ENCODE data around the gene SIPA1L3. TPM values are rescaled to one million over a fixed set of nuclear protein-coding genes. Genes with fewer than 3 reads are reported as not detected.

SIPA1L3 gene
- total RNA-seq, 1 experiment from 2014 or later = 125 TPM

DNA sequence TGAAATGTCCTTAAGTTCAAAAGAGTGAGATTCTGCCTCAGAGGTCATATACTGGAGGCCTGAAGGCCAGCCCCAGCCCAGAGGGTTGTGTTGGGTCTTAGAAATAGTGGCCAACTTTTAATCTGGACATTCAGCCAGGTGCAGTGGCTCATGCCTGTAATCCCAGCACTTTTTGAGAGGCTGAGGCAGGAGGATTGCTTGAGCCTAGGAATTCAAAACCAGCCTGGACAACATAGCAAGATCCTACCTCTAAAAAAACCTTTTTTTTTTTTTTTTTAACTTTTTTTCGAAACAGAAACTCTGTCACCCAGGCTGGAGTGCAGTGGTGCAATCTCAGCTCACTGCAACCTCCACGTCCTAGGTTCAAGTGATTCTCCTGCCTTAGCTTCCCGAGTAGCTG lies 301.6 kb downstream of the SIPA1L3 start:
- H3K9me3 ChIP-seq = no peaks in the 10 kb centered on the region
- no peak for DNase-seq
- no TSS peak for BruUV-seq (replicated peaks)
- no peaks in the 10 kb centered on the region for H3K4me1 ChIP-seq
- CTCF ChIA-PET = no interaction called here
- intact Hi-C loops (cut with micrococcal nuclease; ENCODE audit: unreplicated experiment) = no loop called here
- no peak overlapping the region for H3K4me3 Mint-ChIP-seq (ENCODE audit: unreplicated experiment)
- H3K4me3 ChIP-seq (ENCODE audit: low read depth, low read length) = no peak overlapping the region
- no peak overlapping the region for H3K27ac Mint-ChIP-seq (ENCODE audit: unreplicated experiment)
- H3K27me3 ChIP-seq (replicated peaks; ENCODE audit: control insufficient read depth, insufficient read depth, low read length) = no peaks in the 10 kb centered on the region
- H3K4me1 Mint-ChIP-seq (ENCODE audit: low read depth, unreplicated experiment) = peaks cover 10% of the 10 kb centered on the region
- no peaks in the 10 kb centered on the region for H3K9me3 Mint-ChIP-seq (ENCODE audit: unreplicated experiment)
- H3K27me3 Mint-ChIP-seq (ENCODE audit: insufficient read depth, unreplicated experiment) = no peaks in the 10 kb centered on the region
- H3K36me3 Mint-ChIP-seq (ENCODE audit: insufficient read depth, unreplicated experiment) = peaks cover 61% of the 10 kb centered on the region
- POLR2A ChIA-PET = no interaction called here
- TF ChIP-seq, protein P1, sequence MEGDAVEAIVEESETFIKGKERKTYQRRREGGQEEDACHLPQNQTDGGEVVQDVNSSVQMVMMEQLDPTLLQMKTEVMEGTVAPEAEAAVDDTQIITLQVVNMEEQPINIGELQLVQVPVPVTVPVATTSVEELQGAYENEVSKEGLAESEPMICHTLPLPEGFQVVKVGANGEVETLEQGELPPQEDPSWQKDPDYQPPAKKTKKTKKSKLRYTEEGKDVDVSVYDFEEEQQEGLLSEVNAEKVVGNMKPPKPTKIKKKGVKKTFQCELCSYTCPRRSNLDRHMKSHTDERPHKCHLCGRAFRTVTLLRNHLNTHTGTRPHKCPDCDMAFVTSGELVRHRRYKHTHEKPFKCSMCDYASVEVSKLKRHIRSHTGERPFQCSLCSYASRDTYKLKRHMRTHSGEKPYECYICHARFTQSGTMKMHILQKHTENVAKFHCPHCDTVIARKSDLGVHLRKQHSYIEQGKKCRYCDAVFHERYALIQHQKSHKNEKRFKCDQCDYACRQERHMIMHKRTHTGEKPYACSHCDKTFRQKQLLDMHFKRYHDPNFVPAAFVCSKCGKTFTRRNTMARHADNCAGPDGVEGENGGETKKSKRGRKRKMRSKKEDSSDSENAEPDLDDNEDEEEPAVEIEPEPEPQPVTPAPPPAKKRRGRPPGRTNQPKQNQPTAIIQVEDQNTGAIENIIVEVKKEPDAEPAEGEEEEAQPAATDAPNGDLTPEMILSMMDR (IDR thresholded peaks at IDR 0.05; ENCODE audit: insufficient read depth in 1 of 2, low read depth in 1 of 2, low read length in 1 of 2, severe bottlenecking in 1 of 2, unreplicated experiment in 1 of 2) = no peak
- H3K36me3 ChIP-seq (ENCODE audit: control insufficient read depth, insufficient read depth, low read length) = peaks cover 2% of the 10 kb centered on the region; the same call in 1 of the 2 replicates

DNA sequence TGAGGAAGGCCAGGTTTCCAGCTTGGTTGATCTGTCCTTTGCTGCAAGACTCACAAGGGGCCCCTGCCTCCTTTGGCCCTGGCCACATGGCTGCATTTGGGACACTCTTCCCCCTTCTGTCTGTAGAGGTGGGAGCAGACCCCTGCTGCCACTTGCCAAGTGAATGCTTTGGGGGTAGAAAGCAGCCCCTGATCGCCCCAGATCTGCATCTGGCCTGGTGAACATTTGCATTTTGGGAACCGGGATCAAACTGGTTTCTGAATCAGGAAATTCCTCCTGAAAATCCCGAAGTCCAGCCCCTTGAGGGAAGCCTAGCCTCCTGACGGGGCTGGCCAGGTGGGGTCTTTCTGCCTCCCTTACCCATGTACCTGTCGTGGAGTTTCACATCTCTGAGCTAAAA lies 302.1 kb downstream of the SIPA1L3 start:
- Histone ChIP-seq H3K27me3 (replicated peaks; ENCODE audit: control insufficient read depth, insufficient read depth, low read length) (no peaks in the 10 kb centered on the region), H3K4me1 (no peaks in the 10 kb centered on the region), H3K4me3 (ENCODE audit: low read depth, low read length) (no peak overlapping the region), H3K9me3 (no peaks in the 10 kb centered on the region), H3K36me3 (ENCODE audit: control insufficient read depth, insufficient read depth, low read length) (peaks cover 2% of the 10 kb centered on the region; the same call in 1 of the 2 replicates)
- no peaks in the 10 kb centered on the region for H3K27me3 Mint-ChIP-seq (ENCODE audit: insufficient read depth, unreplicated experiment)
- TF ChIP-seq, protein P1 (IDR thresholded peaks at IDR 0.05; ENCODE audit: insufficient read depth in 1 of 2, low read depth in 1 of 2, low read length in 1 of 2, severe bottlenecking in 1 of 2, unreplicated experiment in 1 of 2) = no peak
- H3K27ac Mint-ChIP-seq (ENCODE audit: unreplicated experiment) = no peak overlapping the region
- ChIA-PET CTCF (no interaction called here), POLR2A (no interaction called here)
- DNase-seq = no peak
- H3K36me3 Mint-ChIP-seq (ENCODE audit: insufficient read depth, unreplicated experiment) = peaks cover 61% of the 10 kb centered on the region
- no peaks in the 10 kb centered on the region for H3K9me3 Mint-ChIP-seq (ENCODE audit: unreplicated experiment)
- H3K4me3 Mint-ChIP-seq (ENCODE audit: unreplicated experiment) = no peak overlapping the region
- no TSS peak for BruUV-seq (replicated peaks)
- peaks cover 10% of the 10 kb centered on the region for H3K4me1 Mint-ChIP-seq (ENCODE audit: low read depth, unreplicated experiment)
- intact Hi-C loops (cut with micrococcal nuclease; ENCODE audit: unreplicated experiment) = no loop called here

DNA sequence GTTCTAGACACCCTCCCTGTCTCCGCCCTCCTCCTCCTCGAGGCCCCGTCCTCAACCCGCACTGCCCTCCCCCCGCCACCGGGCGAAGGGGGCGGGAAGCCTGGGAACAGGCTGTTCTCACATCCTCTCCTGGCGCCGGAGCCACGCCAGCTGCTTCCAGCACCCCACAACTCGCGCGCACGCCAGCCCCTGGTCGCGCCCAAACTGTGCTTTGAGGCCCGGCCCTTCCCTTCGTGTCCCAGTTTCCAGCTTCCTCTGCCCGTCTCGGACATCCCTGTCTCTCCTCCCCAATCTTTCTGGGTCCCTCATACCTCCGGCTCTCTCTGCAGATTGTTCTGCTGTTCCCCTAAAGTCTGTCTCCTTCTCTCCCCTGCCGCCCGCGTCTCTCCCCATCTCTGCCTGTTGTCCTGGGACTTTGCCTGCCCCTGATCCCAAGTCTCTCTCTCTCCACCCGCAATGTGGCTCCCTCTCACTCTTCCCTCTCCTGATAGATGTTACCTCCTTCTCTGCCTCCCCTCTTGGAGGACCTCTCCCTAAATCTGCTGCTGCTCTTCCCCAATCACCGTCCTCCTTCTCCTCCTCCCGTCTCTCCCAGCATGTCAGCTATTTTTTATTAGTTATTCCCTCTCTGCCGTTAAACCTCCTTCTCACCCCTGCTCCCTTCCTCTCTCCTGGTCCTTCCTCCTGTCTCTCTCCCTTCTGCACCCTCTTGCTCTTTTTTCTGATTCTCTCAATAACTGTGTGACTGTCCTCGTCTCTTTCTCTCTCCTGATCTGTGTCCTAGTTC lies 302.9 kb downstream of the SIPA1L3 start:
- peaks cover 2% of the 10 kb centered on the region; the same call in 1 of the 2 replicates for H3K36me3 ChIP-seq (ENCODE audit: control insufficient read depth, insufficient read depth, low read length)
- Mint-ChIP-seq H3K9me3 (ENCODE audit: unreplicated experiment) (no peaks in the 10 kb centered on the region), H3K4me3 (ENCODE audit: unreplicated experiment) (no peak overlapping the region), H3K27ac (ENCODE audit: unreplicated experiment) (no peak overlapping the region), H3K36me3 (ENCODE audit: insufficient read depth, unreplicated experiment) (peaks cover 61% of the 10 kb centered on the region), H3K4me1 (ENCODE audit: low read depth, unreplicated experiment) (peaks cover 10% of the 10 kb centered on the region), H3K27me3 (ENCODE audit: insufficient read depth, unreplicated experiment) (no peaks in the 10 kb centered on the region)
- no peaks in the 10 kb centered on the region for H3K9me3 ChIP-seq
- ChIA-PET CTCF (no interaction called here), POLR2A (no interaction called here)
- BruUV-seq (replicated peaks) = no TSS peak
- intact Hi-C loops (cut with micrococcal nuclease; ENCODE audit: unreplicated experiment) = no loop called here
- peak in 1 of 2 experiments; percentile 42 for DNase-seq
- no peak overlapping the region for H3K4me3 ChIP-seq (ENCODE audit: low read depth, low read length)
- H3K27me3 ChIP-seq (replicated peaks; ENCODE audit: control insufficient read depth, insufficient read depth, low read length) = no peaks in the 10 kb centered on the region
- TF ChIP-seq, protein P1 (IDR thresholded peaks at IDR 0.05; ENCODE audit: insufficient read depth in 1 of 2, low read depth in 1 of 2, low read length in 1 of 2, severe bottlenecking in 1 of 2, unreplicated experiment in 1 of 2) = no peak
- H3K4me1 ChIP-seq = no peaks in the 10 kb centered on the region
